Measurements from ENCODE around the gene FNBP1. TPM values are rescaled to one million over a fixed set of nuclear protein-coding genes. Genes with fewer than 3 reads are reported as not detected.

FNBP1 gene
- total RNA-seq, 1 donor = 44.4 TPM

DNA sequence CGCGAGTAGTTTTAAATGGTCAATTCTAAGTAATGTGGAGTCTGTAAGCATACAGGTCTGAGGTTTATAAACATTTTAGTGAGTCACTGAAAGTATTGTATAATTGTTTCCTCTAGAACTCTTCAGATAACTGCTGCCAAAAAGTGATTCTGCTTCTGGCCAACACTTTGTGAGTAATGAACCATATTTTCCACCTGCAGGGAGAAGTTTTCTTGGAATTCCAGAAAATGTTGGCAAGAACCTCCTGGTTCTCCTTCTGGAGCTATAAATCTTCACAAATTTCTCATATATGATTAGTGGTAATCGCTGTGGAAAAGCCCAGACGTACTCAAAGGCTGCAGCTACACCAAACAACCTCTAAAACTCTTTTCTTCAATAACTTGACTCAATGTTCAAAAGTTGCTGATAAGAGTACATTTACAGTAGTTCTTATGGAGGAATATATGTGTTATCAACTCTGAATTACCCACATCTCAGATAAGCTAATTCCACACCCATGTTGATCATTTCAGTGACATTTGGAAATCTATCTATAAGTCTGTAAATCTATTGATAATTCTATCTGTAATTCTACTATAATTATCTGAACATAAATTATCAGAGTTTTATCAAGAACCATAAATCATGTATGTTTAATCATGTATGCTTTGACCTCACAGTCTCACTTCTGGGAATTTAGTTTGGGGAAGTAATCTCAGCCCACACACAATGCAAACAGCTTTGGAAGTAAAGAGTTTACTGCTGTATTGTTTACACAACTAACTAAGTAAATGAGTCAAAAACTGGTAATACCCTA, 74.1 kb downstream of the FNBP1 start:
- DNase-seq (ENCODE audit: low read depth) = peak; percentile 98
- TF ChIP-seq, protein P1, sequence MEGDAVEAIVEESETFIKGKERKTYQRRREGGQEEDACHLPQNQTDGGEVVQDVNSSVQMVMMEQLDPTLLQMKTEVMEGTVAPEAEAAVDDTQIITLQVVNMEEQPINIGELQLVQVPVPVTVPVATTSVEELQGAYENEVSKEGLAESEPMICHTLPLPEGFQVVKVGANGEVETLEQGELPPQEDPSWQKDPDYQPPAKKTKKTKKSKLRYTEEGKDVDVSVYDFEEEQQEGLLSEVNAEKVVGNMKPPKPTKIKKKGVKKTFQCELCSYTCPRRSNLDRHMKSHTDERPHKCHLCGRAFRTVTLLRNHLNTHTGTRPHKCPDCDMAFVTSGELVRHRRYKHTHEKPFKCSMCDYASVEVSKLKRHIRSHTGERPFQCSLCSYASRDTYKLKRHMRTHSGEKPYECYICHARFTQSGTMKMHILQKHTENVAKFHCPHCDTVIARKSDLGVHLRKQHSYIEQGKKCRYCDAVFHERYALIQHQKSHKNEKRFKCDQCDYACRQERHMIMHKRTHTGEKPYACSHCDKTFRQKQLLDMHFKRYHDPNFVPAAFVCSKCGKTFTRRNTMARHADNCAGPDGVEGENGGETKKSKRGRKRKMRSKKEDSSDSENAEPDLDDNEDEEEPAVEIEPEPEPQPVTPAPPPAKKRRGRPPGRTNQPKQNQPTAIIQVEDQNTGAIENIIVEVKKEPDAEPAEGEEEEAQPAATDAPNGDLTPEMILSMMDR (IDR thresholded peaks at IDR 0.05; ENCODE audit: insufficient read depth, low read length) = no peak
- no peak overlapping the region for H3K4me3 ChIP-seq (ENCODE audit: low read depth, low read length)

GRCh38 chr9:129964901-129965734, 77.9 kb downstream of the FNBP1 start:
- DNase-seq (ENCODE audit: low read depth) = peak; percentile 71
- TF ChIP-seq, protein P1 (IDR thresholded peaks at IDR 0.05; ENCODE audit: insufficient read depth, low read length) = no peak
- no peak overlapping the region for H3K4me3 ChIP-seq (ENCODE audit: low read depth, low read length)

DNA sequence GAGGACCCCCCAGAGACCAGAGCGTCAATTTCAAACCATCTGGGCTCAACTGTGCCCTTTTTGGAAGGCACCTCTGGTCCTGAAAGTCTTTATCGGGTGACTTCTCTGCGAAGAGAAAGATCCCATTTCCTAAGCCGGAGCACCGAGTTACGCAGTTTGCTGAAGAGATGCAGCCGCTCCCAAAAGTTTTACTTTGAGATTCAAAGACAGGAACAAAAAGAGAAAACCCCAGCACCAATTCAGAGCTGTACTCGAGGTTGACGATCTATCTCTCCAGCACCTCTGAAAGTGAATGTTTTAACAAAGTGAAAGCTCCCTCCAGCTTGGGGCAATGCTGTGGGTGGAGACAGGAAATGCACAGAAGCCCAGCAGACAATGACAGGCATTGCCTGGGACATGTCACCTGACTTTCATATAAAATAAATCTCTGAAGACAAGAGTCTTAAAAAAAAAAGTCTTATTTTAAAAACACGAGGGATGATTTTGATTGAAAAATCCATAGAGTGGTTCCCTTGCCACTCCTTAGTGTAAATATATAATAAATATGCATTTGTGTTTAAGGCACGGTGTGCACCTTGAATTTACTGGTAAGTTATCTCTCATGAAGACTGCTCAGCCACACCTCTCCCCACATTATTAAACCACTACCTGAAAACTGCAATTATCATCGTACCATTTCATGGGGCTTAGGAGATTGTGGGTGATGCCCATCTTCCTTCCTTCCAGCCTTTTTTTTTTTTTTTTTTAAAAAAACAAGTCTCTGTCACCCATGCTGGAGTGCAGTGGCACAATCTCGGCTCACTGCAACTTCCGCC, 79.9 kb downstream of the FNBP1 start:
- TF ChIP-seq, protein P1 (IDR thresholded peaks at IDR 0.05; ENCODE audit: insufficient read depth, low read length) = no peak
- peak overlapping the region; percentile 39 for H3K4me3 ChIP-seq (ENCODE audit: low read depth, low read length)
- peak; percentile 38 for DNase-seq (ENCODE audit: low read depth)

DNA sequence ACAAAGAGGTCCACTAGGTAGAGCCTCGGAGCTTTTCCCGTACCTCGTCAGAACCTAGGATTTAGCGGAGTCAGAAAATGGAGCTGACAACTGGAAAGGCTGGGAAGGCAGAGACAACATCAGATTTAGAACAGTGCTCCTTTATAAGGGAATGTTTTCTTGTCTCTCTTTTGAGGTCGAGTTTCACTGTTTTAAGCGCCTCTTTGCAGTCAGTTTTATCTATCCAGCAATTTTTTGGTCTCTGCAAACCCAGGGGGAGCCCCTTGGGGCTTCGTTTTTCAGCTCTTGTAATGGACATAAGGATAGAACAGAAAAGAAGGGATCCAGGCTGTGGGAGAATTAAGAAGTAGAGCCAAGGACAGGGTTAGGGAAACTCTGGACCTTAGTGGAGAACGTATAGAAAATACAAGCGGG, 80.5 kb downstream of the FNBP1 start:
- DNase-seq (ENCODE audit: low read depth) = no peak
- peak overlapping the region; percentile 39 for H3K4me3 ChIP-seq (ENCODE audit: low read depth, low read length)
- TF ChIP-seq, protein P1 (IDR thresholded peaks at IDR 0.05; ENCODE audit: insufficient read depth, low read length) = no peak

GRCh38 chr9:129958796-129959195, 84.2 kb downstream of the FNBP1 start:
- no peak for DNase-seq (ENCODE audit: low read depth)
- no peak overlapping the region for H3K4me3 ChIP-seq (ENCODE audit: low read depth, low read length)
- TF ChIP-seq, protein P1 (IDR thresholded peaks at IDR 0.05; ENCODE audit: insufficient read depth, low read length) = no peak

DNA sequence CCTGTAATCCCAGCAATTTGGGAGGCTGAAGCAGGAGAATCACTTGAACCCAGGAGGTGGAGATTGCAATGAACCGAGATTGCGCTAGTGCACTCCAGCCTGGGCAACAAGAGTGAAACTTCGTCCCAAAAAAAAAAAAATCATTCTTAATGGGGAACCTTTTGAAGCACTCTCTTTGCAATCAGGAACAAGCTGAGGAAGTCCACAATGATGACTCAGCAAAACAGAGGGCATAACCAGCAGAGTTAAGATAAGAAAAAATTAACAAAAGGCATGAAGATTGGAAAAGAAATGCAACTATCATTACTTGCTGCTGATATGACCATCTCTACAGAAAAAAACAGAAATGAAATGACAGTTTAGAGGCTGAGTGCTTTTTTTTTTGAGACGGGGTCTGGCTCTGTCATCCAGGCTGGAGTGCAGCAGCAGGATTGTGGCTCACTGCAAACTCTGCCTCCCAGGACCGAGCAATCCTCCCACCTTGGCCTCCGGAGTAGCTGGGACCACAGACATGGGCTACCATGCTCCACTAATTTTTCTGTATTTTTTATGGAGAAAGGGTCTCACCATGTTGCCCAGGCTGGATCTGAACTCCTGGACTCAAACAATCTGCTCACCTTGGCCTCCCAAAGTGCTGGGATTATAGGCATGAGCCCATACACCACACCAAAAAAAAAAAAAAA, 88.0 kb downstream of the FNBP1 start:
- TF ChIP-seq, protein P1 (IDR thresholded peaks at IDR 0.05; ENCODE audit: insufficient read depth, low read length) = no peak
- peak; percentile 72 for DNase-seq (ENCODE audit: low read depth)
- no peak overlapping the region for H3K4me3 ChIP-seq (ENCODE audit: low read depth, low read length)
